SH-SY5Y (cell line): ENCODE measurements around the gene NHS.

Source experiments
- GATA2 ChIP-seq: IDR thresholded peaks from 2 replicates; pipeline ENCODE4 v1.6.1; 2011; ENCODE audit warnings: mild to moderate bottlenecking, low read depth, low read length
- GATA3 ChIP-seq: IDR thresholded peaks from 2 replicates; pipeline ENCODE4 v1.6.1; 2011; ENCODE audit warnings: low read depth, mild to moderate bottlenecking, low read length, moderate library complexity

DNA sequence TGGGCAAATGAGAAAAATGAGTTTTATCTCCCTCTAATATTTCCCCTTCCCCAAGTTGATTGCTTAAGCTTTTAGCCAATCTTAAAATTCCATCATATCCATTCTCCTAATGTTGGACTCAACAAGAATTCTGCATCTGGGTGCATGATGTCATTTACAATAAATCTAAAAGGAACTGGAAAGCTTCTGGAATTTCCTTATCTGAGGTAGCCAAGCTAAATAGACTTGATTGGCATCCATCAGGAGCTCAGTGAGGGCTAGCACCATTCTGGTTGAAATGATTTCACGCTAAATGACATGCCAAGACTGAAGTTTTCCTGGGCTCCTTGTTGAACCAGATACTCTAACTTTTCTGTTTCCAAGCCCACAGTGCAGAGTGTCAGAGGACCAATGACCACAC is 252.0 kb downstream of the NHS start:
- TF ChIP-seq GATA3 = no peak
- no peak for TF ChIP-seq GATA2
